Sciatic nerve (tissue), 2 donors: ENCODE measurements around the gene DUSP5. TPM values are rescaled to one million over a fixed set of nuclear protein-coding genes. Genes with fewer than 3 reads are reported as not detected.

ENCODE experiments used
- ATAC-seq: fragments of 200-7000 bp; cut with Tn5 transposase; one replicate; pipeline ENCODE4 v1.9.1; 2020; ENCODE audit warnings: mild to moderate bottlenecking, moderate library complexity
- DNase-seq: peaks from one replicate; pipeline ENCODE4 v3.0.0-alpha.2; 2020; ENCODE audit warnings: low spot score
- intact Hi-C: fragments of 100-400 bp; cut with DNase I; formaldehyde crosslinking; loops from one replicate; pipeline ENCODE4 v1.14.2; 2022
- total RNA-seq: library from RNA; stranded (reverse); fragmentation: NEBNext Ultra II Directional; extraction: Animal tissue kit (Norgen Biotek cat#: 25700); gene quantifications from one replicate; pipeline ENCODE4 v1.2.1, GENCODE V29; 2021
- donor health status: DM: no; HTN: no; CAD: no.
- donor health status: DM: no; HTN: no; CAD: no.

The DUSP5 gene
- total RNA-seq, 1 donor from 2014 or later: 53.5 TPM

- ATAC-seq: no peak
- no peak for DNase-seq
- intact Hi-C loops: no loop called here
These were observed 21.8 kb upstream of the DUSP5 start for GRCh38 chr10:110475722-110476515.

DNA sequence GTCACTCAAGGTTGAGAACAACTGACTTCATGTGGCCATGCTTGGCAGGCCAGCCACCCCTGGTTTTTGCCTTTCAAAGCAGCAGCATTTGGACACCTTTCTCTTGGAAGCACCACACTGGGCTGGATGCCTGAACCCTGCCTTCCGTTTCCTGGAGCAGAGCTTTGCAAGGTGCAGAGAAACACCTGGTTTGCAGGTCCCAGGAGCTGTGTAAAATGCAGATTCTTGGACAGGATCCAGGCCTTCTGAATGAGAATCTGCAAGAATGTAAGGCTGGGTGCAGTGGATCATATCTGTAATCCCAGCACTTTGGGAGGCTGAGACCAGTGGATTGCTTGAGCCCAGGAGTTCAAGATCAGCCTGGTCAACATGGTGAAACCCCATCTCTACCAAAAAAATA lies 18.0 kb upstream of the DUSP5 start:
- intact Hi-C loops: loop anchor here (5.0 kb wide), 1 partner anchor 1223 kb away; no protein-coding TSS in a partner anchor
- ATAC-seq: no peak
- DNase-seq: no peak

DNA sequence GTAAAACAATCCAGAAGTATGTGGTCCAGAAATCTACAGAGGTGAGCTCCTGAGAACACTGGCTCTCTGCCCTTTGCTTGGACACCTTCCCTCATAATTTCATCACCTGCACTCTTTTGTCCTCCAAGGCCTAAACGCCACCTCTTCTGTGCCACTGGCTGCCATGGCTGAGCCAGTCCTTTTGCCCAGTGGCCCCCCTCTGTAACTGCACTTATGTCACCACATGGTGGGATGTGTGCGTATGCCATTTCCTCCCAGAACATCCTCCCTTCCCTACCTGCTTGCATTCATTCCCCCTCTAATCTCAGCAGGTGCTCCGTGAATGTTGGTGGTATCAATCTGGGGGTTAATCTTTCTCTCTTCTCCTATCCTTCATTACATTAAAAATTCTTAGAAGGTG lies 17.3 kb upstream of the DUSP5 start:
- intact Hi-C loops: loop anchor here (5.0 kb wide), 1 partner anchor 1222 kb away; no protein-coding TSS in a partner anchor
- ATAC-seq (no peak), DNase-seq (no peak)

- DNase-seq: no peak
- no peak for ATAC-seq
- intact Hi-C loops: loop anchor here (5.0 kb wide), 1 partner anchor 1220 kb away; no protein-coding TSS in a partner anchor
These were observed 15.8 kb upstream of the DUSP5 start for GRCh38 chr10:110481919-110482318.

- DNase-seq (no peak), ATAC-seq (no peak)
- intact Hi-C loops: loop anchor here (5.0 kb wide), 1 partner anchor 1219 kb away; no protein-coding TSS in a partner anchor
These were observed 14.1 kb upstream of the DUSP5 start for GRCh38 chr10:110483633-110484032.

DNA sequence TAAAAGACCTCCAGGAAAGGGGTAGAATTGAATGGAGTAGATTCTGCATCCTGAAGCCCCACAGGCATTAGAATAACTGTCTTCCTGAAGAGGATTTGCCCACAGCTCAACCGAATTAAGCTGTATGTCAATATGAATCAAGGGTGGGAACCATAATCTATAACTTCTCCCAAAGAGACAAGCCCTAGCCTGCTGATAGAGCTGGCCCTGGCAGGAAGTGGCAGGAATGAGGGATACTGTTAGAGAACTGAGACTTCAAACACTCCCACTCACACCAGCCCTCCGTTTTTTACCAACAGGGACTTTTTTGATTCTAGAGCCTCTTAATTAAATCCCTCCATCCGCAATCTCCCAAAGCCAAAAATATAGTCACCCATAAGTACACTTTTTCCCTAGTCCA lies 12.2 kb upstream of the DUSP5 start:
- DNase-seq (no peak), ATAC-seq (no peak)
- intact Hi-C loops: no loop called here

- intact Hi-C loops: no loop called here
- ATAC-seq (no peak), DNase-seq (no peak)
These were observed 10.9 kb upstream of the DUSP5 start for GRCh38 chr10:110486680-110487410.

DNA sequence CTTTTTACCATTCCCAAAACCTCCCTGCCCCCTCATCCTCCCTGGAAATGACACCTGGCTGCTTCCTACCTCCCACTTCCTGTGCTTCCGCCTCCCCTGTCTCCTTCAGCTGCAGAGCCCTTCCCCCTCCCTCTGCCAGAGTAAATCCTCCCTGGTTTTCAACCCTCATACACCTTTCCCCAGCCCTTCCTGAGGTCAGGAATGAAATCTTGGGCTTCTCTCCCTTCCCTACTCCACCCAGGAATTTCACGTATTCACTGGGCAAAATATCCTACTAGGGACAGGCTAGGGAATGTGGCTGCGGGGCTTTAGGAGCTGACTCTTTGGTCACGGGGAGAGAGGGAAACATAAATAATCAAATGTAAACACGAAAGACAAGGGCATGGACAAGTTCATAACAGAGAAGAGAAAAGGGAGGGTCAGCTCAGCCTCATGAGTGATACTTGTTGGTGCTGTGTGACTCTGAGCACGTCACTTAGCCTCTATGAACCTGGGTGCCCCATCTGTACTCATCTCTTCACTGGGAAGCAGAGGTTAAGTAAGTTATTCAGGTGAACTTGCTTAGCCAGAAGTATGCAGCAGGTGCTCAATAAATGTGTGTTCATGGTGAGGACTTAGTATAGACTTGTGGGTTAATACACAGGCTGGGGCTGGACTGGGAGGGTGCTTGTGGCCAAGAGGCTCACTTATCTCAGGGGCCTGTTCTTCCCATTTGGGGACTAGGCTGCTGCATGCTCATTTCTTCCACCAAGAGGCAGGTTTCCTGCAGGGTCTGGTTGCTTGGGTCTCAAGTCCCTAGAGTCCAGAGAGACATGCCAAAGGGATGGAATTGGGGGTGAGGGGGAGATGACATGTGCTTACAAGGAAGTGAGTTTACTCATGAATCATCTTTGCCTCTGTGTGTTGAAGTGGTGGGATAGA lies 10.0 kb upstream of the DUSP5 start:
- intact Hi-C loops: no loop called here
- no peak for ATAC-seq
- no peak for DNase-seq

DNA sequence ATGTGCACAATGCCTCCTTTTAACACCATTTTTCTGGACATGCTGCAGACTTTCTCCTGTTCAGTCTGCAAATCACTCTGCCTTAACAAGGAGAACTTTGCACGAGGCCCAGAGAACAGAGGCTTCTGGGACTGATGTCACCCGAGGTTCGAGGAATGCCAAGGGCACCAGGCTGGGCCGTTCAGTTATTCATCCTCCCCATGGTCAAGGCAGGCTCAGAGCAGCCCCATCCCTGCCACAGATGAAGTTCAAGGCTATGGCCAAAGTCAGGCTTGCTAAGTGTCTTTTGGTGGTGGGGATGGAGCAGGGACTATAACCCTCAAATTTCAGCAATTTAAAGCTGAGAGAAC lies 9.4 kb upstream of the DUSP5 start:
- no peak for ATAC-seq
- intact Hi-C loops: no loop called here
- no peak for DNase-seq

- intact Hi-C loops: no loop called here
- ATAC-seq (no peak), DNase-seq (no peak)
These were observed 8.8 kb upstream of the DUSP5 start for GRCh38 chr10:110488940-110489339.

DNA sequence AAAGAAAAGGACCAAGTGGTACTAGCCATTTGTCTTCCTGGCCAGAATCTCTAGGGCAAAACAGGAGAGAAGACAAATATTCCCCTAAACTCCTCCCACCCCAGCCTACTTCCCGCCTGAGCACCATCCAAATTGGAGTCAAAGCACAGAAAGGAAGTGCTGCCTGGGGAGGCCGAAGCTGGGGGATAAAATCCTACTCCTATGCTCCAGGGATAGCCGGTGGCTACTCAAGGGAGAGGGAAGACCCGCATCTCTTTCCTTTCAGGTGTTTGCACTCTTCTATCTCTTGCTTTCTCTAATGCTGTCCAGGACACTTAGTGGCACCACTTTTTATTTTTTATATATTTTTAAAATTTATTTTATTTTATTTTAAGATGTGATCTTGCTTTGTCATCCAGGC lies 7.1 kb upstream of the DUSP5 start:
- intact Hi-C loops: no loop called here
- ATAC-seq (no peak), DNase-seq (no peak)

GRCh38 chr10:110491346-110491745 lies 6.4 kb upstream of the DUSP5 start:
- DNase-seq (no peak), ATAC-seq (no peak)
- intact Hi-C loops: no loop called here

GRCh38 chr10:110492069-110492822 lies 5.5 kb upstream of the DUSP5 start:
- ATAC-seq (no peak), DNase-seq (no peak)
- intact Hi-C loops: no loop called here

DNA sequence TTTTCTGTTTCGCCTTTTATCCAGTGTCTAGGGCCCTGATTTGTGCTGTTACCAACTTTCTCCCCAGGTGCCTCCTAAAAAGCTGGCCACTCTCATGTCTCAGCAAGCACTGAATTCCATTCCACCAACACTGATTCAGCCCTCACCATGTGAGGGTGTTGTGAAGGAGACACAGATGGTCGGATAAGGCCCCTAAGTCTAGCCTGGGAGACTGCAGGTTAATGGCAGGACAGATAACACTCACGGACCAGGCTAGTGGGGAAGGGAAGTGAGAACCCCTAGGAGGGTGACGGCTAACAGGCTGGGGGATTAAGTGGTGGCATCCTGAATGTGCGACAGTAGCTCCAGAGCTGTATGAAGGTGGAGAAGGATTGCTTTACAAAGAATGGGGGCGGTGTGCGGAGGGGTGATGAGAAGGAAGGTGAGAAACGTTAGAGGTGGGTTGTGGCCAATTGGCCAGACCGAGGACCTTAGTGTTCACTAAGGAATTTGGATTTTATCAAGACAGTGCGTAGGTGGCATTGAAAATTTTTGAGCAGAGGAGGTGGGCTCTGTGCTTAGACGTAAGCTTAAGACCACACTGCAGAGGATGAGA lies 3.8 kb upstream of the DUSP5 start:
- intact Hi-C loops: no loop called here
- no peak for ATAC-seq
- no peak for DNase-seq

- no peak for DNase-seq
- no peak for ATAC-seq
- intact Hi-C loops: no loop called here
These were observed 3.2 kb upstream of the DUSP5 start for GRCh38 chr10:110494532-110494931.

DNA sequence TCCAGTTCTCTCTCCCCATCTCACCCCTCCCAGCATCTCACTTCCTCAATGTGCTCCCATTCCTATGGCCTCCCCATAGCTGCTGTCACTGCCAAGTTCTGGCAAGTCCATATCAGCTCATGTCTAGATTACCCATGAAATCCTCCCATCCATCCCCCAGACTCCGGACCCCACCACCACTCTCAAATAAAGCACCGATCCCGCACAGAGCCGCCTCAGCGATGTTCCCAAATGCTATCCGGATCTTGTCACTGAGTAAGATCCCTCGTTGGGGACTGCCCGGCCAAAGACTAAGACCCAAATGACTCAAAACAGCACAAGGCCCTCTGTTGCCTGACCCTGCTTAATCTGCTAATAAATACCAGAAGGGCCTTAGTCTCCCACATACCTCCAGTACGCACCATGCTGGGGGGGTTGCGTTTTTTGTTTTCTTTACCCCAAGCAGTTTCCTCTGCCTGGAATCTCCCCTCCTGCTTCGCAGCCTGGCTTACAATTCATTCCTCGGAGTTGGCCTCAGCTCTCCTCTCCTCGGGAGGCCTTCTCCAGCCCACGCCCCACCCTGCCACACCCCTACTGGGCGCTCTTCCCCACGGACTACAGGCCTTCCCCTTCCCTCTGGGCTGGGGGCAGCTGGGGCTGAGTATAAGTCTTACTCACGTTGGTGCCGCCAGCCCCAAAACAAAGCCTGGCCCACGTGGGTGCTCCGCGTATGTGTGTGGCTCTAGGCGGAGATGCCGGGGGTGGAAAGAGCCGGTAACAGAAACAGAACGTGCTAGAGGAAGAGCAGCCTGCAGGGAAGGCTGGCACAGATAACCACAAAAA lies 1.8 kb upstream of the DUSP5 start:
- intact Hi-C loops: no loop called here
- DNase-seq (peak; percentile 78), ATAC-seq (peak; percentile 58)

DNA sequence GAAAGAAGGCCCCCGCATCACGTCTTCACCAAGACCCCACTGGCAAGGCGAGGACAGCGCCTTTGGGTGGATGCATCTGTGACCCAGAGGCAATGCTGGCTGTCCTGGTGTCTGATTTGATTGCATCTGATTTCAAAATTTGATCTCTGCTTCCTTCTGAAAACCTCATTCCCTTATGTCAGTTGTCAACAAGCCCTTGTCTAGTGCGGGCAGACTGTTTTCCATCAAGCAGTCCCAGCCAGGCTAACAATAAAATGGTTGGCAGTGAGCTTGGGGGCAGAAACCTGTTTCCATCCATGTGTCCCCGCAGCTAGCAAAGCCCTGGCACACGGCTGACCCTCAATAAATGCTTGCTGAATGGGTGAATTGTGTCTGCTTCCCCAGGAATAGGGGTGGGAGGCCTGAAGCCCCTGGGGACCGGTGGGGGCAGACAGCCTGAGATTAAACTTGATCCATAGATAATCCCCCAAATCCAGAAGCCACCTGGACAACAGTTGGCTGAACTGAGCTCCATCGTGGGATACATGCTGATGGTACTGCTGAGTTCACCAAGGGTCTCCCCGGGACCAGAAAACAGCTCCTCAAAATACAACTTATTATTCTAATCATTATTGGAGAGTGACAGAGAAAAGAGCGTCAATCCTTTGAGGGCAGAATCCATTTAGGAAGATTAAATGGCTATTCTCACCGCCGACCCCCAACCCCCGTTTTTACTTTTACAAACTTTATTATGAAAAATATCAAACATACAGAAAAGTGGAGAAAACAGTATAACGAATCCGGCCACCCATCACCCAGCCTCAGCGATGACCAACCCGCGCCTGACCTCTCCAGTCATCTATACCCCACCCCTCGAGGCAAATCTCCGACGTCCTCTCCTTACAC lies 912 bp upstream of the DUSP5 start:
- ATAC-seq (no peak), DNase-seq (peak; percentile 59)
- intact Hi-C loops: no loop called here
